K562 (cell line): ENCODE results near the gene CRYGA. TPM values are rescaled to one million over a fixed set of nuclear protein-coding genes. Genes with fewer than 3 reads are reported as not detected.

Experiments
- ATAC-seq: fragments of 200-7000 bp; cut with Tn5 transposase; 3 replicates; pipeline ENCODE4 v1.9.1; 2020; ENCODE audit warnings: moderate library complexity
- BruUV-seq: library from RNA; stranded (reverse); fragments of 400-500 nt; replicated peaks from 2 replicates; lab custom pipeline; 2021; lab: Mats Ljungman, UMichigan
- CTCF ChIA-PET: fragments of 300-600 bp; formaldehyde crosslinking; extraction: SDS; loops from one replicate; lab custom pipeline; 2021; ENCODE audit warnings: low intra/inter-chr PET ratio; lab: Yijun Ruan, JAX
- POLR2A ChIA-PET: fragments of 300-600, 350-650 bp; sonication (Branson Sonifier 250); formaldehyde crosslinking; extraction: SDS; loops from one replicate; lab custom pipeline; 2021; ENCODE audit warnings: antibody characterized with exemption, inconsistent platforms; lab: Yijun Ruan, JAX
- DNase-seq, 4 experiments: peaks; one replicate each; pipeline versions ENCODE4 v3.0.0 to v3.0.0-alpha.2; 2011 to 2018; ENCODE audit warnings: low spot score in 3 of 4, mixed read lengths in 3 of 4; ENCODE audit errors: extremely low read depth in 1 of 4
- FAIRE-seq: peaks from 2 replicates; lab custom pipeline; 2011; peaks lifted over from hg19 to GRCh38; lab: Jason Lieb, UNC
- H2AFZ ChIP-seq: 2 replicates; pipeline ENCODE4 v1.6.0; 2011; ENCODE audit warnings: low read depth, low read length, control low read depth, inconsistent platforms
- H3K27ac ChIP-seq: fragments of 200-600 bp; 3 replicates; pipeline ENCODE4 v1.8.0; 2011; ENCODE audit warnings: low read depth, mild to moderate bottlenecking, control low read depth, inconsistent platforms, low read length, moderate library complexity, mixed read lengths; ENCODE audit errors: extremely low read depth
- H3K27me3 ChIP-seq, 2 experiments: fragments of 300-600 bp in 1 of 2; 2 replicates in 1 of 2; 3 replicates in 1 of 2; pipeline versions ENCODE4 v1.6.0 to v1.8.0; 2011; ENCODE audit warnings: inconsistent platforms in 2 of 2, low read length in 2 of 2, mild to moderate bottlenecking in 1 of 2, mixed read lengths in 1 of 2, moderate library complexity in 1 of 2; ENCODE audit not compliant: control insufficient read depth in 2 of 2, insufficient read depth in 2 of 2
- H3K36me3 ChIP-seq: fragments of 300-600 bp; 3 replicates; pipeline ENCODE4 v1.8.0; 2011; ENCODE audit warnings: mild to moderate bottlenecking, low read length, inconsistent platforms; ENCODE audit not compliant: control insufficient read depth, insufficient read depth
- H3K4me1 ChIP-seq, 2 experiments: fragments of 200-600 bp in 1 of 2; replicated peaks in 1 of 2; 2 replicates in 1 of 2; 3 replicates in 1 of 2; pipeline versions ENCODE4 v1.5.1 to v1.8.0; 2011; ENCODE audit warnings: inconsistent platforms in 2 of 2, low read length in 2 of 2, mild to moderate bottlenecking in 1 of 2, mixed read lengths in 1 of 2, moderate library complexity in 1 of 2; ENCODE audit not compliant: control insufficient read depth in 2 of 2, insufficient read depth in 2 of 2
- H3K4me2 ChIP-seq: 2 replicates; pipeline ENCODE4 v1.6.1; 2011; ENCODE audit warnings: low read length, control low read depth, inconsistent platforms, mixed read lengths; ENCODE audit not compliant: insufficient read depth
- H3K4me3 ChIP-seq: fragments of 200-600 bp; sonication (generic), shearing (Covaris generic); 2 replicates; pipeline ENCODE4 v1.5.1; 2016; ENCODE audit warnings: control low read depth, inconsistent platforms
- H3K79me2 ChIP-seq: fragments of 200-600 bp; 3 replicates; pipeline ENCODE4 v1.8.0; 2011; ENCODE audit warnings: low read length, inconsistent platforms; ENCODE audit not compliant: control insufficient read depth, insufficient read depth
- H3K9ac ChIP-seq, 2 experiments: 2 replicates each; pipeline versions ENCODE4 v1.6.0 to v1.6.1; 2011; ENCODE audit warnings: low read depth in 2 of 2, low read length in 2 of 2, control low read depth in 1 of 2, inconsistent platforms in 1 of 2, mild to moderate bottlenecking in 1 of 2, mixed read lengths in 1 of 2; ENCODE audit not compliant: insufficient read depth in 1 of 2
- H3K9me1 ChIP-seq: one replicate; pipeline ENCODE4 v1.6.0; 2011; ENCODE audit warnings: inconsistent platforms, mild to moderate bottlenecking, low read length, moderate library complexity; ENCODE audit not compliant: control insufficient read depth, insufficient read depth
- H3K9me3 ChIP-seq: replicated peaks from 2 replicates; pipeline ENCODE4 v1.5.1; 2011; ENCODE audit warnings: low read depth, low read length, inconsistent platforms; ENCODE audit not compliant: control insufficient read depth, insufficient read depth
- H4K20me1 ChIP-seq: replicated peaks from 2 replicates; pipeline ENCODE4 v1.6.1; 2011; ENCODE audit warnings: low read length, inconsistent platforms, mixed read lengths; ENCODE audit not compliant: control insufficient read depth, insufficient read depth
- HEY1 ChIP-seq: fragments of 250-450 bp; sonication (Bioruptor Pico); IDR thresholded peaks from 2 replicates; pipeline ENCODE4 v1.5.0; 2020; ENCODE audit warnings: mild to moderate bottlenecking, moderate library complexity, borderline replicate concordance
- PRPF4 ChIP-seq: fragments of 200-400 bp; formaldehyde crosslinking; IDR thresholded peaks from one replicate; pipeline ENCODE4 v1.6.1; 2017; ENCODE audit warnings: low read length, low read depth, mild to moderate bottlenecking; ENCODE audit not compliant: insufficient read depth, poor library complexity, severe bottlenecking
- SAFB ChIP-seq: fragments of 200-400 bp; formaldehyde crosslinking; IDR thresholded peaks from 2 replicates; pipeline ENCODE4 v1.6.1; 2017; ENCODE audit warnings: low read depth, low read length, borderline replicate concordance
- ZNF224 ChIP-seq: sonication (generic); formaldehyde crosslinking; IDR thresholded peaks from 2 replicates; pipeline ENCODE4 v1.8.0; 2022; ENCODE audit warnings: mild to moderate bottlenecking, missing genetic modification reagents
- ZNF589 ChIP-seq: fragments of 200-800 bp; sonication (Bioruptor generic); IDR thresholded peaks from 2 replicates; pipeline ENCODE4 v1.6.1; 2016; ENCODE audit warnings: low read depth, missing genetic modification characterization, missing compliant biosample characterization
- WGBS: fragments of 100-300 bp; shearing (Covaris generic); methylation state at CpG from one replicate; pipeline ENCODE4 v1.1.6; 2016; ENCODE audit warnings: low coverage, mixed read lengths; ENCODE audit not compliant: insufficient coverage; ENCODE audit errors: missing lambda C conversion rate; 5-methylcytosine and 5-hydroxymethylcytosine counted together
- in situ Hi-C: fragments of 300-500 bp; cut with MboI; formaldehyde crosslinking; loops from 4 replicates; pipeline ENCODE4 v1.15.0; 2018; ENCODE audit warnings: inconsistent platforms, mixed read lengths
- intact Hi-C: fragments of 100-400 bp; cut with micrococcal nuclease; formaldehyde crosslinking; loops from 2 replicates; pipeline ENCODE4 v1.14.2; 2022
- polyA plus RNA-seq, 8 experiments: library from polyadenylated mRNA; depleted of rRNA in 4 of 8; stranded (reverse) in 5 of 8; unstranded in 3 of 8; fragments of >200 nt; fragmentation: Nextera tagmentation in 2 of 8; fragmentation: Illumina TruSeq in 1 of 8; extraction: Ambion mirVana in 2 of 8; extraction: Trizol in 1 of 8; gene quantifications; 2 replicates each; pipeline versions ENCODE4 v1.2.1 to v1.2.3, GENCODE V29; 2011 to 2014; ENCODE audit warnings: inconsistent platforms in 1 of 8, missing spikeins in 1 of 8
- total RNA-seq, 7 experiments: library from RNA; depleted of rRNA in 6 of 7; stranded (reverse); fragments of >200 nt in 6 of 7; fragmentation: Illumina TruSeq in 2 of 7; extraction: Trizol in 2 of 7; gene quantifications; 2 replicates each; pipeline versions ENCODE4 v1.2.1 to v1.2.3, GENCODE V29; 2011 to 2021; ENCODE audit warnings: low replicate concordance in 1 of 7
- TF ChIP-seq, protein P1 (sequence below): fragments of 250-450 bp; sonication (Bioruptor Pico); IDR thresholded peaks from 2 replicates; pipeline ENCODE4 v1.8.0; 2022; ENCODE audit warnings: moderate library complexity, mild to moderate bottlenecking, inconsistent platforms
- TF ChIP-seq, protein P2 (sequence below): fragments of 450-650 bp; formaldehyde crosslinking; IDR thresholded peaks from 2 replicates; pipeline ENCODE4 v1.4.0; 2020; ENCODE audit warnings: mild to moderate bottlenecking, moderate library complexity

The CRYGA gene
- total and polyA plus RNA-seq, 9 of the 15 experiments (the other 6 are each of a cell fraction or from before 2014, with no cell fraction given): not detected

DNA sequence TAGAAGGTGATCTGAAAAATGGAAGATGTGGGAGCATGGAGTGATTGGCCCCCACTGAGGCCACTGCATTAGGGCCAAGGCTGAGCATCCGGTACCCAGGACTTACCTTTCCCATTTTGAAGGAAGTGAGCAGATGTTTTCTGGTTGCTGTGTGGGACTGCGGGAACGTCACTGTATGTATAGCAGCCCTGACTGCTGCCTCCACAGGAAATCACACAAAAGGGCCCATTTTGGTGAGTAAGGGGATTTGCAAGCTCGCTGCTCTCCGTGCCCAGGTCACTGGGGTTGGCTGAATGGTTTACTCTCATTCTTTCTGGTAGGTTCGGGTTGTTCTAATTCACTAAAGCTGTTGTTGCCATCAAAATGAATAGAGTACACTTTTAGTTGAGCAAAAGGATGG, 17.4 kb downstream of the CRYGA start, which contains the start of gene CRYGB:
CRYGB (minus strand) TSS at position 153 of the 400 bp plus-strand sequence; CDS start at position 115, 38 bp downstream.
- Histone ChIP-seq H3K9ac (no peak within 1 kb of the TSS), H3K9me3 (no peaks in the 10 kb centered on the region), H3K27me3 (no peaks in the 10 kb centered on the region), H3K9me1 (no peaks in the 10 kb centered on the region), H3K4me2 (no peak within 1 kb of the TSS), H4K20me1 (no peaks in the 10 kb centered on the region), H2AFZ (no peak within 1 kb of the TSS), H3K36me3 (no peaks in the 10 kb centered on the region), H3K27ac (no peak within 1 kb of the TSS), H3K4me1 (no peaks in the 10 kb centered on the region), H3K79me2 (no peaks in the 10 kb centered on the region), H3K4me3 (no peak within 1 kb of the TSS)
- TF ChIP-seq SAFB (no peak), ZNF589 (CRISPR knock-in tag) (no peak), PRPF4 (no peak), HEY1 (CRISPR knock-in tag) (no peak), ZNF224 (CRISPR knock-in tag) (no peak)
- TF ChIP-seq, protein P1, sequence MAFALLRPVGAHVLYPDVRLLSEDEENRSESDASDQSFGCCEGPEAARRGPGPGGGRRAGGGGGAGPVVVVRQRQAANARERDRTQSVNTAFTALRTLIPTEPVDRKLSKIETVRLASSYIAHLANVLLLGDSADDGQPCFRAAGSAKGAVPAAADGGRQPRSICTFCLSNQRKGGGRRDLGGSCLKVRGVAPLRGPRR (CRISPR knock-in tag): no peak
- TF ChIP-seq, protein P2, sequence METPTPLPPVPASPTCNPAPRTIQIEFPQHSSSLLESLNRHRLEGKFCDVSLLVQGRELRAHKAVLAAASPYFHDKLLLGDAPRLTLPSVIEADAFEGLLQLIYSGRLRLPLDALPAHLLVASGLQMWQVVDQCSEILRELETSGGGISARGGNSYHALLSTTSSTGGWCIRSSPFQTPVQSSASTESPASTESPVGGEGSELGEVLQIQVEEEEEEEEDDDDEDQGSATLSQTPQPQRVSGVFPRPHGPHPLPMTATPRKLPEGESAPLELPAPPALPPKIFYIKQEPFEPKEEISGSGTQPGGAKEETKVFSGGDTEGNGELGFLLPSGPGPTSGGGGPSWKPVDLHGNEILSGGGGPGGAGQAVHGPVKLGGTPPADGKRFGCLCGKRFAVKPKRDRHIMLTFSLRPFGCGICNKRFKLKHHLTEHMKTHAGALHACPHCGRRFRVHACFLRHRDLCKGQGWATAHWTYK (CRISPR knock-in tag): no peak
- ChIA-PET POLR2A (interaction anchor here (0.7 kb wide), 1 partner anchor 19 kb away, joined by 3 read pairs; no protein-coding TSS in a partner anchor), CTCF (no interaction called here)
- BruUV-seq: no TSS peak
- no peak for ATAC-seq
- 12% methylated on average over 5 of the region's 6 CpGs for whole genome bisulfite sequencing
- no peak for FAIRE-seq
- intact Hi-C loops: no loop called here
- in situ Hi-C loops: no loop called here
- no peak for DNase-seq
